CD4-positive, alpha-beta T cell (primary cell): ENCODE results near the gene NUDT16L1. TPM values are rescaled to one million over a fixed set of nuclear protein-coding genes. Genes with fewer than 3 reads are reported as not detected.

Experiments
- ATAC-seq: fragments of 200-7000 bp; cut with Tn5 transposase; one replicate; pipeline ENCODE4 v1.10.0; 2022; ENCODE audit warnings: mild to moderate bottlenecking; ENCODE audit not compliant: poor library complexity
- CTCF ChIA-PET: fragments of 350-600 bp; sonication (Branson Sonifier 250); formaldehyde crosslinking; loops from one replicate; lab custom pipeline; 2021; ENCODE audit warnings: antibody characterized with exemption, inconsistent platforms; lab: Charles Lee
- POLR2A ChIA-PET: fragments of 350-600 bp; sonication (Branson Sonifier 250); formaldehyde crosslinking; loops from one replicate; lab custom pipeline; 2021; ENCODE audit warnings: antibody characterized with exemption, inconsistent platforms; lab: Charles Lee
- DNase-seq, 14 experiments: peaks; one replicate each; pipeline ENCODE4 v3.0.0-alpha.2; 2013 to 2020; ENCODE audit warnings: mixed read lengths in 2 of 14
- H3K27ac ChIP-seq, 2 donors: one replicate each; pipeline versions ENCODE4 v1.5.1 to v1.7.0; 2013; ENCODE audit warnings: low read length in 2 of 2, low read depth in 1 of 2, mild to moderate bottlenecking in 1 of 2
- H3K27me3 ChIP-seq, 2 experiments: 1 replicate in 1 of 2; 2 replicates in 1 of 2; pipeline versions ENCODE4 v1.6.1 to v1.7.0; 2013; ENCODE audit warnings: low read length in 2 of 2, control low read depth in 1 of 2, mild to moderate bottlenecking in 1 of 2, moderate library complexity in 1 of 2; ENCODE audit not compliant: insufficient read depth in 2 of 2, control insufficient read depth in 1 of 2
- H3K36me3 ChIP-seq: one replicate; pipeline ENCODE4 v1.6.1; 2013; ENCODE audit warnings: low read length, control low read depth; ENCODE audit not compliant: insufficient read depth
- H3K4me1 ChIP-seq: one replicate; pipeline ENCODE4 v1.6.1; 2013; ENCODE audit warnings: low read length, control low read depth; ENCODE audit not compliant: insufficient read depth
- H3K4me3 ChIP-seq: one replicate; pipeline ENCODE4 v1.5.1; 2013; ENCODE audit warnings: mild to moderate bottlenecking, low read length, moderate library complexity
- H3K9me3 ChIP-seq, 2 experiments: 1 replicate in 1 of 2; 2 replicates in 1 of 2; pipeline versions ENCODE4 v1.6.1 to v1.7.0; 2013; ENCODE audit warnings: low read length in 2 of 2, mild to moderate bottlenecking in 2 of 2, control low read depth in 1 of 2, moderate library complexity in 1 of 2; ENCODE audit not compliant: control insufficient read depth in 1 of 2, insufficient read depth in 1 of 2
- H3K27ac Mint-ChIP-seq: one replicate; pipeline ENCODE4 v1.8.0; 2020; ENCODE audit warnings: mixed read lengths
- H3K27me3 Mint-ChIP-seq: one replicate; pipeline ENCODE4 v1.8.0; 2021; ENCODE audit warnings: mixed read lengths
- H3K36me3 Mint-ChIP-seq: one replicate; pipeline ENCODE4 v1.8.0; 2021; ENCODE audit warnings: low read depth, mixed read lengths
- H3K4me1 Mint-ChIP-seq: one replicate; pipeline ENCODE4 v1.8.0; 2021; ENCODE audit warnings: low read depth, mixed read lengths
- H3K4me3 Mint-ChIP-seq: one replicate; pipeline ENCODE4 v1.8.0; 2020; ENCODE audit warnings: mild to moderate bottlenecking, mixed read lengths
- H3K9me3 Mint-ChIP-seq: one replicate; pipeline ENCODE4 v1.8.0; 2020; ENCODE audit warnings: mixed read lengths
- CTCF ChIP-seq: fragments of 200-600 bp; IDR thresholded peaks from one replicate; pipeline ENCODE4 v1.8.0; 2022; ENCODE audit warnings: antibody characterized with exemption, mild to moderate bottlenecking
- intact Hi-C, 2 experiments: fragments of 100-400 bp; cut with DNase I in 1 of 2; cut with micrococcal nuclease in 1 of 2; formaldehyde crosslinking; loops; one replicate each; pipeline versions ENCODE4 v1.15.1 to v1.9.0; 2023 to 2025; cut with DNase I, micrococcal nuclease
- total RNA-seq, 174 experiments: library from RNA in 2 of 174; stranded (reverse) in 2 of 174; gene quantifications; one replicate each; pipeline ENCODE4 v1.2.3 and lab custom pipeline; 2021 to 2026

NUDT16L1 gene
- total RNA-seq, 2 experiments from 2014 or later = 75.2 to 78.9 TPM

- CTCF ChIA-PET = no interaction called here
- DNase-seq (peak in 1 of 14 experiments; percentile 5), ATAC-seq (no peak)
- no peak overlapping the region for H3K4me3 Mint-ChIP-seq
- Histone ChIP-seq H3K4me1 (peaks cover 7% of the 10 kb centered on the region), H3K4me3 (no peak overlapping the region), H3K36me3 (peaks cover 53% of the 10 kb centered on the region), H3K9me3 (no peaks in the 10 kb centered on the region), H3K27ac (no peak overlapping the region), H3K27me3 (no peaks in the 10 kb centered on the region)
- H3K27me3 Mint-ChIP-seq = no peaks in the 10 kb centered on the region
- H3K27ac Mint-ChIP-seq = no peak overlapping the region
- no peaks in the 10 kb centered on the region for H3K9me3 Mint-ChIP-seq
- H3K4me1 Mint-ChIP-seq = no peaks in the 10 kb centered on the region
- no peak for TF ChIP-seq CTCF
- H3K36me3 Mint-ChIP-seq = peaks cover 55% of the 10 kb centered on the region
- POLR2A ChIA-PET = interaction anchor here (0.8 kb wide), 1 partner anchor 10 kb away, joined by 4 read pairs; the partner anchor contains the start of gene NUDT16L1
- intact Hi-C loops = no loop called here
These were observed 10.5 kb downstream of the NUDT16L1 start for GRCh38 chr16:4703906-4704305.

- TF ChIP-seq CTCF = no peak
- Mint-ChIP-seq H3K4me1 (no peaks in the 10 kb centered on the region), H3K4me3 (no peak overlapping the region), H3K36me3 (peaks cover 52% of the 10 kb centered on the region), H3K27me3 (no peaks in the 10 kb centered on the region), H3K27ac (no peak overlapping the region), H3K9me3 (no peaks in the 10 kb centered on the region)
- ChIA-PET POLR2A (no interaction called here), CTCF (no interaction called here)
- Histone ChIP-seq H3K4me3 (no peak overlapping the region), H3K27ac (no peak overlapping the region), H3K9me3 (no peaks in the 10 kb centered on the region), H3K4me1 (peaks cover 7% of the 10 kb centered on the region), H3K27me3 (no peaks in the 10 kb centered on the region), H3K36me3 (peaks cover 48% of the 10 kb centered on the region)
- intact Hi-C loops = no loop called here
- ATAC-seq (no peak), DNase-seq (no peak)
These were observed 11.1 kb downstream of the NUDT16L1 start for GRCh38 chr16:4704491-4704890.

GRCh38 chr16:4704913-4705312, 11.6 kb downstream of the NUDT16L1 start:
- POLR2A ChIA-PET = no interaction called here
- H3K9me3 Mint-ChIP-seq = no peaks in the 10 kb centered on the region

More at GRCh38 chr16:4704913-4705312, 11.6 kb downstream of the NUDT16L1 start:
- Histone ChIP-seq H3K27ac (no peak overlapping the region), H3K4me3 (no peak overlapping the region), H3K27me3 (no peaks in the 10 kb centered on the region), H3K4me1 (peaks cover 7% of the 10 kb centered on the region), H3K36me3 (peaks cover 48% of the 10 kb centered on the region), H3K9me3 (no peaks in the 10 kb centered on the region)
- CTCF ChIA-PET = no interaction called here
- ATAC-seq (no peak), DNase-seq (no peak)
- H3K4me3 Mint-ChIP-seq = no peak overlapping the region
- no peaks in the 10 kb centered on the region for H3K27me3 Mint-ChIP-seq
- peaks cover 52% of the 10 kb centered on the region for H3K36me3 Mint-ChIP-seq
- intact Hi-C loops = no loop called here
- no peaks in the 10 kb centered on the region for H3K4me1 Mint-ChIP-seq
- no peak overlapping the region for H3K27ac Mint-ChIP-seq
- TF ChIP-seq CTCF = no peak
